Right lobe of liver (tissue), 4 donors: ENCODE data around the gene OSBPL10.

Experiments
- CTCF ChIP-seq, 4 donors: fragments of 200-600 bp in 3 of 4; fragments of 450-650 bp in 1 of 4; IDR thresholded peaks; one replicate each; pipeline versions ENCODE4 v1.5.1 to v1.8.0; 2016 to 2022; ENCODE audit warnings: antibody characterized with exemption in 4 of 4, mild to moderate bottlenecking in 2 of 4
- POLR2A ChIP-seq: fragments of 450-650 bp; IDR thresholded peaks from one replicate; pipeline ENCODE4 v1.6.1; 2017; ENCODE audit warnings: antibody characterized with exemption, mild to moderate bottlenecking
- donor health status: DM: no; HTN: no; CAD: no.
- donor health status: DM: no; HTN: no; CAD: no.
- donor health status: DM: no; HTN: yes; CAD: no.

- TF ChIP-seq POLR2A (no peak), CTCF (IDR thresholded peaks at IDR 0.05) (no peak)
These were observed 4.8 kb downstream of the OSBPL10 start for GRCh38 chr3:31976302-31976701.
